ENCODE measurements around the gene AAGAB.

GRCh38 chr15:67280217-67280616 lies 25.8 kb upstream of the AAGAB start:
- TF ChIP-seq, protein P1, sequence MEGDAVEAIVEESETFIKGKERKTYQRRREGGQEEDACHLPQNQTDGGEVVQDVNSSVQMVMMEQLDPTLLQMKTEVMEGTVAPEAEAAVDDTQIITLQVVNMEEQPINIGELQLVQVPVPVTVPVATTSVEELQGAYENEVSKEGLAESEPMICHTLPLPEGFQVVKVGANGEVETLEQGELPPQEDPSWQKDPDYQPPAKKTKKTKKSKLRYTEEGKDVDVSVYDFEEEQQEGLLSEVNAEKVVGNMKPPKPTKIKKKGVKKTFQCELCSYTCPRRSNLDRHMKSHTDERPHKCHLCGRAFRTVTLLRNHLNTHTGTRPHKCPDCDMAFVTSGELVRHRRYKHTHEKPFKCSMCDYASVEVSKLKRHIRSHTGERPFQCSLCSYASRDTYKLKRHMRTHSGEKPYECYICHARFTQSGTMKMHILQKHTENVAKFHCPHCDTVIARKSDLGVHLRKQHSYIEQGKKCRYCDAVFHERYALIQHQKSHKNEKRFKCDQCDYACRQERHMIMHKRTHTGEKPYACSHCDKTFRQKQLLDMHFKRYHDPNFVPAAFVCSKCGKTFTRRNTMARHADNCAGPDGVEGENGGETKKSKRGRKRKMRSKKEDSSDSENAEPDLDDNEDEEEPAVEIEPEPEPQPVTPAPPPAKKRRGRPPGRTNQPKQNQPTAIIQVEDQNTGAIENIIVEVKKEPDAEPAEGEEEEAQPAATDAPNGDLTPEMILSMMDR (IDR thresholded peaks at IDR 0.05; ENCODE audit: insufficient read depth, low read length) = no peak
- TF ChIP-seq, protein P2, sequence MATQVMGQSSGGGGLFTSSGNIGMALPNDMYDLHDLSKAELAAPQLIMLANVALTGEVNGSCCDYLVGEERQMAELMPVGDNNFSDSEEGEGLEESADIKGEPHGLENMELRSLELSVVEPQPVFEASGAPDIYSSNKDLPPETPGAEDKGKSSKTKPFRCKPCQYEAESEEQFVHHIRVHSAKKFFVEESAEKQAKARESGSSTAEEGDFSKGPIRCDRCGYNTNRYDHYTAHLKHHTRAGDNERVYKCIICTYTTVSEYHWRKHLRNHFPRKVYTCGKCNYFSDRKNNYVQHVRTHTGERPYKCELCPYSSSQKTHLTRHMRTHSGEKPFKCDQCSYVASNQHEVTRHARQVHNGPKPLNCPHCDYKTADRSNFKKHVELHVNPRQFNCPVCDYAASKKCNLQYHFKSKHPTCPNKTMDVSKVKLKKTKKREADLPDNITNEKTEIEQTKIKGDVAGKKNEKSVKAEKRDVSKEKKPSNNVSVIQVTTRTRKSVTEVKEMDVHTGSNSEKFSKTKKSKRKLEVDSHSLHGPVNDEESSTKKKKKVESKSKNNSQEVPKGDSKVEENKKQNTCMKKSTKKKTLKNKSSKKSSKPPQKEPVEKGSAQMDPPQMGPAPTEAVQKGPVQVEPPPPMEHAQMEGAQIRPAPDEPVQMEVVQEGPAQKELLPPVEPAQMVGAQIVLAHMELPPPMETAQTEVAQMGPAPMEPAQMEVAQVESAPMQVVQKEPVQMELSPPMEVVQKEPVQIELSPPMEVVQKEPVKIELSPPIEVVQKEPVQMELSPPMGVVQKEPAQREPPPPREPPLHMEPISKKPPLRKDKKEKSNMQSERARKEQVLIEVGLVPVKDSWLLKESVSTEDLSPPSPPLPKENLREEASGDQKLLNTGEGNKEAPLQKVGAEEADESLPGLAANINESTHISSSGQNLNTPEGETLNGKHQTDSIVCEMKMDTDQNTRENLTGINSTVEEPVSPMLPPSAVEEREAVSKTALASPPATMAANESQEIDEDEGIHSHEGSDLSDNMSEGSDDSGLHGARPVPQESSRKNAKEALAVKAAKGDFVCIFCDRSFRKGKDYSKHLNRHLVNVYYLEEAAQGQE (IDR thresholded peaks at IDR 0.05; ENCODE audit: insufficient replicate concordance, low read depth) = no peak
- no peak for TF ChIP-seq SPI1 (IDR thresholded peaks at IDR 0.05; ENCODE audit: borderline replicate concordance, low read depth)

All from HL-60 (cell line).